Astrocyte of the hippocampus (primary cell): ENCODE results near the gene PSEN1.
"Not testable (repeated sequence)": the region's sequence is repeated elsewhere in the genome, so short reads cannot be mapped to it uniquely, and the experiment has no call there.

Experiments
- DNase-seq: peaks from one replicate; pipeline ENCODE4 v3.0.0; 2011; ENCODE audit warnings: low read depth, low spot score

The PSEN1 gene

GRCh38 chr14:73166399-73166798, 30.1 kb downstream of the PSEN1 start:
- DNase-seq: no peak

GRCh38 chr14:73167727-73168126, 31.4 kb downstream of the PSEN1 start:
- no peak for DNase-seq

DNA sequence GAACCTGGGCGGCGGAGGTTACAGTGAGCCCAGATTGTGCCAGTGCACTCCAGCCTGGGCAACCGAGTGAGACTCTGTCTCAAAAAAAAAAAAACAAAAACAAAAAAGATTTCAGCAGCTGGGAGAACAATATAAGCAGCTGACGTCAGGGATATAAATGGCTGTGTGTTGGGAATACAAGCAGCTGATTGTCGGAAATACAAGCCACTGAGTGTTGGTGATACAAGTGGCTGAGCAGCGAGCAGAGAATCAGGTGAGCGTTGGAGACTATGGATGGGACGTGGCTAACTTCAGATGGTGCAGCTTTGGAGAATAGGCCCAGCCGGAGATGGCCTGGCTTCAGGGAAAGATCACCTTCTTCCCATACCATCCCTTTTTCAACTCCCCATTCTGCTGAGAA, 32.0 kb downstream of the PSEN1 start:
- no peak for DNase-seq

GRCh38 chr14:73168691-73169090, 32.4 kb downstream of the PSEN1 start:
- no peak for DNase-seq

GRCh38 chr14:73169855-73170254, 33.5 kb downstream of the PSEN1 start:
- peak; percentile 28 for DNase-seq

DNA sequence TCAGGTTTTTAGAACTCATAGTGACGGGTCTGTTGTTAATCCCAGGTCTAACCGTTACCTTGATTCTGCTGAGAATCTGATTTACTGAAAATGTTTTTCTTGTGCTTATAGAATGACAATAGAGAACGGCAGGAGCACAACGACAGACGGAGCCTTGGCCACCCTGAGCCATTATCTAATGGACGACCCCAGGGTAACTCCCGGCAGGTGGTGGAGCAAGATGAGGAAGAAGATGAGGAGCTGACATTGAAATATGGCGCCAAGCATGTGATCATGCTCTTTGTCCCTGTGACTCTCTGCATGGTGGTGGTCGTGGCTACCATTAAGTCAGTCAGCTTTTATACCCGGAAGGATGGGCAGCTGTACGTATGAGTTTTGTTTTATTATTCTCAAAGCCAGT, 34.4 kb downstream of the PSEN1 start:
- no peak for DNase-seq

DNA sequence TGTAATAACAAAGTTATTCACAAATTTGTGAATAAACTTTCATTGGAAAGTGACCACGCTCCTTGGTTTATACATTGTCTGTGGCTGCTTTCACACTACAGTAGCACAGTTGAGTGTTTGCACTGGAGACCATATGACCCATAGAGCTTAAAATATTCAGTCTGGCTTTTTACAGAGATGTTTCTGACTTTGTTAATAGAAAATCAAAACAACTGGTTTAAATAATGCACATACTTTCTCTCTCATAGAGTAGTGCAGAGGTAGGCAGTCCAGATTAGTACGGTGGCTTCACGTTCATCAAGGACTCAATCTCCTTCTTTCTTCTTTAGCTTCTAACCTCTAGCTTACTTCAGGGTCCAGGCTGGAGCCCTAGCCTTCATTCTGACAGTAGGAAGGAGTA, 36.2 kb downstream of the PSEN1 start:
- DNase-seq: no peak

DNA sequence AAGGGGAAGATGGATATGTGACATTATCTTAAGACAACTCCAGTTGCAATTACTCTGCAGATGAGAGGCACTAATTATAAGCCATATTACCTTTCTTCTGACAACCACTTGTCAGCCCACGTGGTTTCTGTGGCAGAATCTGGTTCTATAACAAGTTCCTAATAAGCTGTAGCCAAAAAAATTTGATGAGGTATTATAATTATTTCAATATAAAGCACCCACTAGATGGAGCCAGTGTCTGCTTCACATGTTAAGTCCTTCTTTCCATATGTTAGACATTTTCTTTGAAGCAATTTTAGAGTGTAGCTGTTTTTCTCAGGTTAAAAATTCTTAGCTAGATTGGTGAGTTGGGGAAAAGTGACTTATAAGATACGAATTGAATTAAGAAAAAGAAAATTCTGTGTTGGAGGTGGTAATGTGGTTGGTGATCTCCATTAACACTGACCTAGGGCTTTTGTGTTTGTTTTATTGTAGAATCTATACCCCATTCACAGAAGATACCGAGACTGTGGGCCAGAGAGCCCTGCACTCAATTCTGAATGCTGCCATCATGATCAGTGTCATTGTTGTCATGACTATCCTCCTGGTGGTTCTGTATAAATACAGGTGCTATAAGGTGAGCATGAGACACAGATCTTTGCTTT, 36.9 kb downstream of the PSEN1 start:
- DNase-seq: peak; percentile 59

DNA sequence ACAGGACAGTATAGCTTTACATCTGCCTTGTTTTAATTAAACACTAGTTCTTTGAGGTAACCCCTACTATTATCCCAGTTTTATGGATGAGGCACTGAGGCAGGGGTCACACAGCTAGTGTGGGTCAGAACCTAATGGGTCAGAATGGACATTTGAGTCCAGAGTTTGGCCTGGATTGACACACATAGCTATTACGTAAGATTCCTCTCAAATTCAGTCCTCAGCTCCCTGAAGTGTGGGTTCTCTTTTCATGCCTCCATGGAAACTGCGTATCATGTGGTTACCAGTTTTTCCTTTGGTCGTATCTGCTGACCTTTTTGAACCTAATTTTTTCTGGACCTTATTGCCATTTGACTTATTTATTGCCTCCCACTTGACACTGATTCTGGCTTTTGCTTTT, 40.4 kb downstream of the PSEN1 start:
- DNase-seq: no peak

GRCh38 chr14:73180385-73180805, 44.1 kb downstream of the PSEN1 start:
- peak; percentile 42 for DNase-seq

- not testable (repeated sequence) for DNase-seq
Observed at GRCh38 chr14:73180969-73181368, 44.7 kb downstream of the PSEN1 start.

DNA sequence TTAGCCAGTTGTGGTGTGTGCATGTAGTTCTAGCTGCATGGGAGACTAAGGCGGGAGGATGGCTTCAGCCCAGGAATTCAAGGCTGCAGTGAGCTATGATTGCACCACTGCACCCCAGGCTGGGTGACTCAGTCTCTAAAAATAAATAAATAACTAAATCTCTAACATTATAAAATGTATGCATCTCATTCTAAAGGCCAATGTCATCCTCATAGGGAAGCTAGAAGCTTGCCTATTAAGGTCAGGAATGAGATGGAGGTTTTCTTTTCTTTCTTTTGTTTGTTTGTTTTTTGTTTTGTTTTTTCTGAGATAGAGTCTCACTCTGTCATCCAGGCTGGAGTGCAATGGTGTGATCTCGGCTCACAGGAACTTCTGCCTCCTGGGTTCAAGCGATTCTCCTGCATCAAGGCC, 52.2 kb downstream of the PSEN1 start:
- peak; percentile 24 for DNase-seq

DNA sequence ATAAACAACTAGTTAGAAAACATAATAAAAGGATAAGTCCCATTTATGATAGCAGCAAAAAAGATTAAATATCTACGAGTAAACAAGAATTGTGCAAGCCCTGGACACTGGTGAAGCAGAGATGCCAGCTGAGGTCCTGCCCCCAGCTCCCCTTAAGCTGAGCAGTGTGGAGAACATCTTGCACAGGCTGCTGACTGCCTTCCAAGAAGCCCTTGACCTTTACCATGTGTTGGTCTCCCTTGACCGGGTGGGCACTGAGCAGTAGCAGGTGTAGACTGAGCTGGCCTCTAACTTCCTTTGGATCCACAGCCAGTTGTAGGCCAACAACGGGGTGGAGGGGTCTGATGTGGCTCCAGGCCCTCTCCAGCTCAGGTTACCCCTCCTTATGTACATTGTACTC, 53.3 kb downstream of the PSEN1 start:
- DNase-seq: no peak

- no peak for DNase-seq
Observed at GRCh38 chr14:73191441-73191840, 55.1 kb downstream of the PSEN1 start.

DNA sequence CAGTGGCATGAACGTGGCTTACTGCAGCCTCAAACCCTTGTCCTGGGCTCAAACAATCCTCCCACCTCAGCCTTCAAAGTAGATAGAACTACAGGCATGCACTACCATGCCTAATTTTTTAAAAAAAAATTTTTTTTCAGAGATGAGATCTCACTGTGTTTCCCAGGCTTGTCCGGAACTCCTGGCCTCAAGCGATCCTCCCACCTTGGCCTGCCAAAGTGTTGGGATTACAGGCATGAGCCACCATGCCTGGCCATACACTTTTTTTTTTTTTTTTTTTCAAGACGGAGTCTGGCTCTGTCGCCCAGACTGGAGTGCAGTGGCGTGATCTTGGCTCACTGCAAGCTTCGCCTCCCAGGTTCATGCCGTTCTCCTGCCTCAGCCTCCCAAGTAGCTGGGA, 58.0 kb downstream of the PSEN1 start:
- not testable (repeated sequence) for DNase-seq

- DNase-seq: no peak
Observed at GRCh38 chr14:73198253-73198652, 61.9 kb downstream of the PSEN1 start.

DNA sequence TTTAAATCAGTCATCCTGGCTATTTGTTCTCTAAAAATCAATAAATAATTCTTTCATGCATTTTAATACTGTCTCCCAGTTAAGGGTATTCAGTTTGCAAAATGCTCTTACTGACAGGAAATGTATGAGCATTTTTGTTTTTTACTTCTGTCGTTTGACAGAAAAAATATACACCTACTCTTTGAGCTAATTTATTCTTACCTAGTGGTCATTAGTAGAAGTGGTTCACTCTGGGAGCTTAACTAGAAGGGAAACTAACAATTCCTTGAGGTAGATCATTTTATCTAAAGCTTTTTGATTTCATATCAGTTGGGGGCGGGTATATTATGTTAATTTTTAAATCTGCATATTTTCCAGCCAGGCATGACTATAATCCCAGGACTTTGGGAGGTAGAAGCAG, 67.2 kb downstream of the PSEN1 start:
- no peak for DNase-seq

- no peak for DNase-seq
Observed at GRCh38 chr14:73207615-73208014, 71.3 kb downstream of the PSEN1 start.

DNA sequence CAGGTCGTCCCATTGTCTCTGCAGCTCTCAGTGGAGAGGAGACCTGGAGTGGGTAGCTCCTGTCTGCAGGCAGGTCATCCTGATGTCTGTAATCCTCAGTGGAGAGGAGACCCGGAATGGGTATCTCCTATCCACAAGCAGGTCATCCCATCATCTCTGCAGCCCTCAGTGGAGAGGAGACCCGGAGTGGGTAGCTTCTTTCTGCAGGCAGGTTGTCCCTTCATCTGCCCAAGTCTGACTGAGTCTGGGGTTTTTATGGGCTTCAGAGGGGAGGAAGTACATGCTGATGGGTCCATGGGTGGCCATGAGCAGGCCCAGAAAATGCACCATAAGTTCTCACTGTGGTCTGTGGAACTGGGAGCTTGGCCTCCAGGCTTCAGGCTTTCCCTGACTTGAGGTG, 72.1 kb downstream of the PSEN1 start:
- DNase-seq: no peak

DNA sequence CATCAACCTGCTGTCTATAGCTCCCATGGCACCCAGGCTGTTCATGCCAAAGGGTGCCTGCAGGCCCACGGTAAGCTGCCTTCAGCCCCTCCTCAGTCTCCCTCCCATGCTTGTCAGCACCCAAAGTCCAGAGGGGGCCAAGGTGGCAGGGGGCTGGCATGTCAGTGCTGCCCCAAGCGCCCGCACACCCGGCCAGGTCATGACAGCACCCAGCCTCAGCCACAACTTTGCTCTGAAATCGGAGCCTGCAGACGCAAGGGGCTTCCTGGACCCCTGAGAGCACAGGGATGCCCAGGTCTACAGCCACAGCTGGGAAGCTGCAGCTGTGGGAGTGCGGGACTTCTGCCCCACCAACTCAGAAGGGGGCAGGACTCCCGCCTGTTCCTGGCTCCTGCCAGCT, 72.5 kb downstream of the PSEN1 start:
- no peak for DNase-seq

- DNase-seq: no peak
Observed at GRCh38 chr14:73209953-73210352, 73.6 kb downstream of the PSEN1 start.

GRCh38 chr14:73211251-73212040, 75.1 kb downstream of the PSEN1 start:
- no peak for DNase-seq

DNA sequence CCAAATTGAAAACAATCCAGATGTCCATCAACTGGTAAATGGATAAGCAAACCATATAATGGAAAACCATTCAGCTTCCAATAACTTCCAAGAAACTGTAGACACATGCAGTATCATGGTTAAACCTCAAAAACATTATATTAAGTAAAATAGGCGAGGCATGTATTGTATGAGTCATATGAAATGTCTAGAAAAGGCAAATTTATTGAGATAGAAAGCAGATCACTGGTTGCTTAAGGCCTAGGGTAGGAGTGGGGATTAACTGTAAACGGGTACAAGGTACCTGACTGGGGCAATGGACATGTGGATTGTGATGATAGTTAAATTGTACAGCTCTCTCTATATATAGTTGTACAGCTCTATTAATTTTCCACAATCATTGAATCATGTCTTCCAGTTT, 79.7 kb downstream of the PSEN1 start:
- no peak for DNase-seq
